ENCODE results near the gene SMAD5. TPM values are rescaled to one million over a fixed set of nuclear protein-coding genes. Genes with fewer than 3 reads are reported as not detected.

The SMAD5 gene
- total RNA-seq, 1 experiment from 2014 or later, result 69.3 TPM

DNA sequence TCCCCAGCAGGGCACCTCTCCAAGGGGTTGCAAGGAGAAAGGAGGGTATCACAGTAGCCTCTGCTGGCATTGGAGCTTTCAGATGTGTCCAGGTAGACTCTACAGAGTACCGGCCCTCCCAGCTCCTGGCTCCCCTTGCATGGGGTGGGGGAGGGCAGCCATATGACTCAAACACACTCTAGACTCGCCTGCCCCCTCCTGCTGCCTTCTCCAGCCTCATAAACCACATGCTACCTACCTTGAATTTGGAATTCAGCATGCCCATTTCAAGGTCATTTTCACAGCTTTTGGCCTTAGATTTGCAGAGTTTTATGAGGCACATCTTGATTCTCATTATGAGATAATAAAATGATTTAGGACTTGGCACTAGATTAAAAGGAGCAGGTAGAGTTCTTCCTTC is 93.2 kb downstream of the SMAD5 start:
- Histone ChIP-seq H3K79me1 (ENCODE audit: insufficient read depth, low read depth, low read length, poor library complexity, severe bottlenecking) (no peaks in the 10 kb centered on the region), H3K14ac (ENCODE audit: insufficient read depth, low read length) (no peak overlapping the region), H3K4me2 (ENCODE audit: insufficient read depth, insufficient read length, low read length) (no peak overlapping the region), H3K23me2 (ENCODE audit: insufficient read length, low read depth, low read length, poor library complexity, severe bottlenecking) (no peaks in the 10 kb centered on the region), H3K9ac (ENCODE audit: extremely low read depth, insufficient read length, low read length) (no peak overlapping the region), H3K9me3 (ENCODE audit: control insufficient read depth, low read depth, low read length) (no peaks in the 10 kb centered on the region), H3K23ac (ENCODE audit: insufficient read length, low read depth, low read length) (no peak overlapping the region), H4K8ac (replicated peaks; ENCODE audit: insufficient read length, low read depth, low read length) (no peak overlapping the region), H3K4ac (ENCODE audit: low read depth, low read length) (no peak overlapping the region), H2BK20ac (ENCODE audit: low read depth, low read length, poor library complexity, severe bottlenecking) (no peak overlapping the region), H4K20me1 (ENCODE audit: control insufficient read depth, insufficient read depth, insufficient read length) (no peaks in the 10 kb centered on the region), H2BK12ac (ENCODE audit: insufficient read length, low read depth, low read length) (no peak overlapping the region), H3K4me1 (ENCODE audit: insufficient read depth, low read length) (no peaks in the 10 kb centered on the region; the same call in 1 of the 2 replicates), H3K27ac (ENCODE audit: insufficient read length, low read depth, low read length) (no peak overlapping the region), H3T11ph (ENCODE audit: low read length) (no peak overlapping the region), H2AK5ac (ENCODE audit: insufficient read length, low read length) (no peak overlapping the region), H3K56ac (ENCODE audit: insufficient read length, low read depth, low read length) (no peak overlapping the region), H3K27me3 (ENCODE audit: insufficient read depth, low read length) (no peaks in the 10 kb centered on the region), H2BK15ac (ENCODE audit: low read depth, low read length) (no peak overlapping the region), H2AFZ (ENCODE audit: low read length) (no peak overlapping the region), H4K91ac (ENCODE audit: insufficient read length, low read depth, low read length) (no peak overlapping the region), H3K79me2 (ENCODE audit: insufficient read depth, low read length) (no peaks in the 10 kb centered on the region), H4K5ac (ENCODE audit: insufficient read length, low read depth, low read length) (no peak overlapping the region), H3K18ac (ENCODE audit: insufficient read length, low read depth, low read length) (no peak overlapping the region), H2BK120ac (ENCODE audit: low read depth, low read length, poor library complexity, severe bottlenecking) (no peak overlapping the region), H2BK5ac (ENCODE audit: insufficient read length, low read length) (no peak overlapping the region)
- Mint-ChIP-seq H3K27me3 (ENCODE audit: low read depth) (peaks cover 27% of the 10 kb centered on the region), H3K4me1 (peaks cover 49 to 50% of the 10 kb centered on the region in 2 experiments), H3K4me3 (no peak overlapping the region), H3K27ac (no peak overlapping the region; a peak in 1 of 7 replicates), H3K36me3 (ENCODE audit: insufficient read depth in 1 of 3, low read depth in 3 of 3) (peaks cover 0 to 4% (median 0%) of the 10 kb centered on the region in 3 experiments; a peak in 3 of 7 replicates), H3K9me3 (peaks cover 7 to 10% of the 10 kb centered on the region in 2 experiments)
- TF ChIP-seq, protein P1, sequence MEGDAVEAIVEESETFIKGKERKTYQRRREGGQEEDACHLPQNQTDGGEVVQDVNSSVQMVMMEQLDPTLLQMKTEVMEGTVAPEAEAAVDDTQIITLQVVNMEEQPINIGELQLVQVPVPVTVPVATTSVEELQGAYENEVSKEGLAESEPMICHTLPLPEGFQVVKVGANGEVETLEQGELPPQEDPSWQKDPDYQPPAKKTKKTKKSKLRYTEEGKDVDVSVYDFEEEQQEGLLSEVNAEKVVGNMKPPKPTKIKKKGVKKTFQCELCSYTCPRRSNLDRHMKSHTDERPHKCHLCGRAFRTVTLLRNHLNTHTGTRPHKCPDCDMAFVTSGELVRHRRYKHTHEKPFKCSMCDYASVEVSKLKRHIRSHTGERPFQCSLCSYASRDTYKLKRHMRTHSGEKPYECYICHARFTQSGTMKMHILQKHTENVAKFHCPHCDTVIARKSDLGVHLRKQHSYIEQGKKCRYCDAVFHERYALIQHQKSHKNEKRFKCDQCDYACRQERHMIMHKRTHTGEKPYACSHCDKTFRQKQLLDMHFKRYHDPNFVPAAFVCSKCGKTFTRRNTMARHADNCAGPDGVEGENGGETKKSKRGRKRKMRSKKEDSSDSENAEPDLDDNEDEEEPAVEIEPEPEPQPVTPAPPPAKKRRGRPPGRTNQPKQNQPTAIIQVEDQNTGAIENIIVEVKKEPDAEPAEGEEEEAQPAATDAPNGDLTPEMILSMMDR (conservative IDR thresholded peaks at IDR 0.05), result no peak
- WGBS (ENCODE audit: extremely low coverage, insufficient read length, low lambda C conversion rate), result no CpG with 5 or more reads among the region's 2 CpGs
- DNase-seq, result no peak

Measured in H9 (cell line).